ENCODE data around the gene AP1M2.
A peak's percentile ranks its signal among the peaks of the same experiment; 100 is the strongest.

AP1M2 gene

GRCh38 chr19:10617409-10618121 is 30.5 kb upstream of the AP1M2 start:
- H3K27me3 ChIP-seq (ENCODE audit: control insufficient read depth in 1 of 2, insufficient read depth in 2 of 2, low read length in 2 of 2), result no peaks in the 10 kb centered on the region
- no peaks in the 10 kb centered on the region for H3K36me3 ChIP-seq (ENCODE audit: insufficient read depth, low read length)
- no peak overlapping the region for H3K4me3 ChIP-seq (ENCODE audit: low read depth in 1 of 2, low read length in 2 of 2)
- no peak overlapping the region for H3K9ac ChIP-seq (ENCODE audit: low read length)
- no peaks in the 10 kb centered on the region for H3K4me1 ChIP-seq (ENCODE audit: insufficient read depth, low read length)
- no peaks in the 10 kb centered on the region for H3K9me3 ChIP-seq (ENCODE audit: low read length)
- no peak overlapping the region for H3K27ac ChIP-seq (ENCODE audit: low read depth, low read length)

GRCh38 chr19:10615429-10616023 is 28.4 kb upstream of the AP1M2 start:
- H3K27ac ChIP-seq (ENCODE audit: low read depth, low read length), result no peak overlapping the region
- no peaks in the 10 kb centered on the region for H3K27me3 ChIP-seq (ENCODE audit: control insufficient read depth in 1 of 2, insufficient read depth in 2 of 2, low read length in 2 of 2)
- no peaks in the 10 kb centered on the region for H3K9me3 ChIP-seq (ENCODE audit: low read length)
- no peaks in the 10 kb centered on the region for H3K36me3 ChIP-seq (ENCODE audit: insufficient read depth, low read length)
- no peaks in the 10 kb centered on the region for H3K4me1 ChIP-seq (ENCODE audit: insufficient read depth, low read length)
- H3K9ac ChIP-seq (ENCODE audit: low read length), result no peak overlapping the region
- no peak overlapping the region for H3K4me3 ChIP-seq (ENCODE audit: low read depth in 1 of 2, low read length in 2 of 2)

- H3K36me3 ChIP-seq (ENCODE audit: insufficient read depth, low read length), result no peaks in the 10 kb centered on the region
- no peak overlapping the region for H3K27ac ChIP-seq (ENCODE audit: low read depth, low read length)
- H3K9me3 ChIP-seq (ENCODE audit: low read length), result no peaks in the 10 kb centered on the region
- no peaks in the 10 kb centered on the region for H3K27me3 ChIP-seq (ENCODE audit: control insufficient read depth in 1 of 2, insufficient read depth in 2 of 2, low read length in 2 of 2)
- H3K4me1 ChIP-seq (ENCODE audit: insufficient read depth, low read length), result no peaks in the 10 kb centered on the region
- no peak overlapping the region for H3K9ac ChIP-seq (ENCODE audit: low read length)
- no peak overlapping the region for H3K4me3 ChIP-seq (ENCODE audit: low read depth in 1 of 2, low read length in 2 of 2)
These were observed 25.5 kb upstream of the AP1M2 start for GRCh38 chr19:10612499-10613119.

- Histone ChIP-seq H3K27ac (ENCODE audit: low read depth, low read length) (no peak overlapping the region), H3K27me3 (ENCODE audit: control insufficient read depth in 1 of 2, insufficient read depth in 2 of 2, low read length in 2 of 2) (no peaks in the 10 kb centered on the region), H3K4me3 (ENCODE audit: low read depth in 1 of 2, low read length in 2 of 2) (no peak overlapping the region), H3K36me3 (ENCODE audit: insufficient read depth, low read length) (no peaks in the 10 kb centered on the region), H3K4me1 (ENCODE audit: insufficient read depth, low read length) (no peaks in the 10 kb centered on the region), H3K9me3 (ENCODE audit: low read length) (no peaks in the 10 kb centered on the region), H3K9ac (ENCODE audit: low read length) (no peak overlapping the region)
These were observed 24.8 kb upstream of the AP1M2 start for GRCh38 chr19:10611907-10612306.

- Histone ChIP-seq H3K9ac (ENCODE audit: low read length) (no peak overlapping the region), H3K9me3 (ENCODE audit: low read length) (no peaks in the 10 kb centered on the region), H3K27ac (ENCODE audit: low read depth, low read length) (no peak overlapping the region), H3K27me3 (ENCODE audit: control insufficient read depth in 1 of 2, insufficient read depth in 2 of 2, low read length in 2 of 2) (no peaks in the 10 kb centered on the region), H3K36me3 (ENCODE audit: insufficient read depth, low read length) (no peaks in the 10 kb centered on the region), H3K4me1 (ENCODE audit: insufficient read depth, low read length) (peaks cover 7% of the 10 kb centered on the region), H3K4me3 (ENCODE audit: low read depth in 1 of 2, low read length in 2 of 2) (no peak overlapping the region)
These were observed 17.4 kb upstream of the AP1M2 start for GRCh38 chr19:10604460-10604980.

GRCh38 chr19:10603873-10604459 is 16.9 kb upstream of the AP1M2 start:
- Histone ChIP-seq H3K4me3 (ENCODE audit: low read depth in 1 of 2, low read length in 2 of 2) (peak overlapping the region; percentile 85 to 93), H3K9me3 (ENCODE audit: low read length) (no peaks in the 10 kb centered on the region), H3K27ac (ENCODE audit: low read depth, low read length) (no peak overlapping the region), H3K36me3 (ENCODE audit: insufficient read depth, low read length) (no peaks in the 10 kb centered on the region), H3K9ac (ENCODE audit: low read length) (no peak overlapping the region), H3K27me3 (ENCODE audit: control insufficient read depth in 1 of 2, insufficient read depth in 2 of 2, low read length in 2 of 2) (no peaks in the 10 kb centered on the region), H3K4me1 (ENCODE audit: insufficient read depth, low read length) (peaks cover 7% of the 10 kb centered on the region)

GRCh38 chr19:10603084-10603872 is 16.2 kb upstream of the AP1M2 start:
- no peaks in the 10 kb centered on the region for H3K36me3 ChIP-seq (ENCODE audit: insufficient read depth, low read length)
- H3K27ac ChIP-seq (ENCODE audit: low read depth, low read length), result peak overlapping the region; percentile 77
- no peaks in the 10 kb centered on the region for H3K27me3 ChIP-seq (ENCODE audit: control insufficient read depth in 1 of 2, insufficient read depth in 2 of 2, low read length in 2 of 2)
- no peaks in the 10 kb centered on the region for H3K9me3 ChIP-seq (ENCODE audit: low read length)
- H3K4me3 ChIP-seq (ENCODE audit: low read depth in 1 of 2, low read length in 2 of 2), result peak overlapping the region; percentile 85 to 93
- peaks cover 7% of the 10 kb centered on the region for H3K4me1 ChIP-seq (ENCODE audit: insufficient read depth, low read length)
- peak overlapping the region; percentile 76 for H3K9ac ChIP-seq (ENCODE audit: low read length)

GRCh38 chr19:10602330-10603083 is 15.4 kb upstream of the AP1M2 start:
- Histone ChIP-seq H3K9ac (ENCODE audit: low read length) (peak overlapping the region; percentile 76), H3K27me3 (ENCODE audit: control insufficient read depth in 1 of 2, insufficient read depth in 2 of 2, low read length in 2 of 2) (no peaks in the 10 kb centered on the region), H3K9me3 (ENCODE audit: low read length) (no peaks in the 10 kb centered on the region), H3K27ac (ENCODE audit: low read depth, low read length) (peak overlapping the region; percentile 77), H3K36me3 (ENCODE audit: insufficient read depth, low read length) (no peaks in the 10 kb centered on the region), H3K4me1 (ENCODE audit: insufficient read depth, low read length) (peaks cover 7% of the 10 kb centered on the region), H3K4me3 (ENCODE audit: low read depth in 1 of 2, low read length in 2 of 2) (peak overlapping the region; percentile 85 to 93)

GRCh38 chr19:10601999-10602329 is 14.9 kb upstream of the AP1M2 start:
- Histone ChIP-seq H3K27ac (ENCODE audit: low read depth, low read length) (no peak overlapping the region), H3K4me1 (ENCODE audit: insufficient read depth, low read length) (peaks cover 7% of the 10 kb centered on the region), H3K4me3 (ENCODE audit: low read depth in 1 of 2, low read length in 2 of 2) (peak overlapping the region in 1 of 2 donors; percentile 93), H3K9me3 (ENCODE audit: low read length) (no peaks in the 10 kb centered on the region), H3K36me3 (ENCODE audit: insufficient read depth, low read length) (no peaks in the 10 kb centered on the region), H3K9ac (ENCODE audit: low read length) (no peak overlapping the region), H3K27me3 (ENCODE audit: control insufficient read depth in 1 of 2, insufficient read depth in 2 of 2, low read length in 2 of 2) (no peaks in the 10 kb centered on the region)

GRCh38 chr19:10600149-10600548 is 13.0 kb upstream of the AP1M2 start:
- Histone ChIP-seq H3K9ac (ENCODE audit: low read length) (no peak overlapping the region), H3K4me3 (ENCODE audit: low read depth in 1 of 2, low read length in 2 of 2) (no peak overlapping the region), H3K27me3 (ENCODE audit: control insufficient read depth in 1 of 2, insufficient read depth in 2 of 2, low read length in 2 of 2) (no peaks in the 10 kb centered on the region), H3K9me3 (ENCODE audit: low read length) (no peaks in the 10 kb centered on the region), H3K27ac (ENCODE audit: low read depth, low read length) (no peak overlapping the region), H3K36me3 (ENCODE audit: insufficient read depth, low read length) (no peaks in the 10 kb centered on the region), H3K4me1 (ENCODE audit: insufficient read depth, low read length) (peaks cover 7% of the 10 kb centered on the region)
